ENCODE measurements around the gene NAV2. TPM values are rescaled to one million over a fixed set of nuclear protein-coding genes. Genes with fewer than 3 reads are reported as not detected.

NAV2 gene
- total RNA-seq, 1 donor, result 0.42 TPM

- Histone ChIP-seq H3K4me3 (ENCODE audit: low read length) (no peak overlapping the region), H3K9me3 (ENCODE audit: low read depth, low read length) (no peaks in the 10 kb centered on the region), H3K27me3 (ENCODE audit: insufficient read depth, low read length) (no peaks in the 10 kb centered on the region), H3K4me1 (ENCODE audit: insufficient read depth, low read length) (no peaks in the 10 kb centered on the region)
These were observed 249.6 kb downstream of the NAV2 start for GRCh38 chr11:19962053-19962800.

DNA sequence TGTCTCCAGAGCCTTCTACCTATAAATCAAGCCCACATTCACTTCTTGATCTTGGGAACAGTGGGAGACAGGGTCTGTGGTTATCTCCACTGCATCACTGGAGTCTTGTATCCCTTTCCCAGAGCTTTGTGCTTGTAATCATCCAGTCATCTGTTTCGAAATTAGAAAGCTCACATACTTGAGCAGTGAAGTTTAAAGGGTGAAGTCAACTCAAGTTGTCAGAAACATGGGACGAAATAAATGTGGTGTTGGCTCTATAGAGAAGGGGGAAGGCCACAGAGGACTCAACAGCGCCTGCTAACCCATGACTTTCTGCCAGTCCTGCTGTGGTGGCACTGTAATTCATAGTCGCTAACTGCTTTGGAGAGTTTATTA lies 250.2 kb downstream of the NAV2 start:
- Histone ChIP-seq H3K4me1 (ENCODE audit: insufficient read depth, low read length) (no peaks in the 10 kb centered on the region), H3K9me3 (ENCODE audit: low read depth, low read length) (no peaks in the 10 kb centered on the region), H3K4me3 (ENCODE audit: low read length) (no peak overlapping the region)

GRCh38 chr11:19963697-19964387 lies 251.2 kb downstream of the NAV2 start:
- no peaks in the 10 kb centered on the region for H3K9me3 ChIP-seq (ENCODE audit: low read depth, low read length)
- H3K27me3 ChIP-seq (ENCODE audit: insufficient read depth, low read length), result no peaks in the 10 kb centered on the region
- no peak overlapping the region for H3K4me3 ChIP-seq (ENCODE audit: low read length)
- H3K4me1 ChIP-seq (ENCODE audit: insufficient read depth, low read length), result no peaks in the 10 kb centered on the region

More for the DNA sequence above, 250.2 kb downstream of the NAV2 start:
- H3K27me3 ChIP-seq (ENCODE audit: insufficient read depth, low read length), result no peaks in the 10 kb centered on the region

- no peaks in the 10 kb centered on the region for H3K9me3 ChIP-seq (ENCODE audit: low read depth, low read length)
- H3K27me3 ChIP-seq (ENCODE audit: insufficient read depth, low read length), result no peaks in the 10 kb centered on the region
- H3K4me1 ChIP-seq (ENCODE audit: insufficient read depth, low read length), result no peaks in the 10 kb centered on the region
- no peak overlapping the region for H3K4me3 ChIP-seq (ENCODE audit: low read length)
These were observed 253.8 kb downstream of the NAV2 start for GRCh38 chr11:19966441-19966840.

DNA sequence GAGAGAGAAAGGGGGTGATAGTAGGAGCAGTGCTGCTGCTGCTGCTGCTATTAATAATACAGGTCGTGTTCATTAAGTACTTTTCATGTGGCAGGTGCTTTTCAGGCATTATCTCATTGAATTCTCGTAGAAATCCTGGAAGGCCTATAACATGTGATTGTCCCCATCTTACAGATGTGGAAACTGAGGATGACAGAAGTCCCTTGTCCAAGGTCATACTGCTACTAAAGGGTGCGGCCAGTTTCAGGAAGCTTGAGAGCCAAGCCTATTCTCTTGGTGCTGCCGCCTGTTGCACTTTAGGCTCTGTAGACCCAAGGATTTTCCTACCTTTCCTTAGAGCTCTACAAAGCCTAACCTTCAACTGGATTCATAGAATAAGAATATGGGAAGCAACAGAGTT lies 254.3 kb downstream of the NAV2 start:
- Histone ChIP-seq H3K4me3 (ENCODE audit: low read length) (no peak overlapping the region), H3K9me3 (ENCODE audit: low read depth, low read length) (no peaks in the 10 kb centered on the region), H3K27me3 (ENCODE audit: insufficient read depth, low read length) (no peaks in the 10 kb centered on the region), H3K4me1 (ENCODE audit: insufficient read depth, low read length) (no peaks in the 10 kb centered on the region)

DNA sequence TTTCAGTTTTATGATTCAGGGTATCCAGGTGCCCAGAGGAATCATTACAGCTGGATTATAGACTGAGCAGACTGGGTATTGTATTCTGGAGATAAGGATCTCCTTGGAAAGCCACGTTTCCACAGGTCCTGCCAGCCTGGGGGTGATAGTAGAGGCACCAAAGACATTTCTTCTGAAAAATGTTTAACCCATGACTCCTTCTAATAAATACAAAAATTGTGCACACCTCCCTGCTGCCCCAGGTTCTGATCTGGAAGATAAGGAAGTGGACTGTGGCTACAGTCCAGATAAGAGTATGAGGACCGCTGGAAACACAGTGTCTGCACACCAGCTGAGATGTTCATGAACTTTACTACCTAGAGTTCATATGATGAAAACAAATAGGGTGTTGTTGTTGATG lies 255.2 kb downstream of the NAV2 start:
- Histone ChIP-seq H3K9me3 (ENCODE audit: low read depth, low read length) (no peaks in the 10 kb centered on the region), H3K4me1 (ENCODE audit: insufficient read depth, low read length) (no peaks in the 10 kb centered on the region), H3K27me3 (ENCODE audit: insufficient read depth, low read length) (no peaks in the 10 kb centered on the region), H3K4me3 (ENCODE audit: low read length) (no peak overlapping the region)

DNA sequence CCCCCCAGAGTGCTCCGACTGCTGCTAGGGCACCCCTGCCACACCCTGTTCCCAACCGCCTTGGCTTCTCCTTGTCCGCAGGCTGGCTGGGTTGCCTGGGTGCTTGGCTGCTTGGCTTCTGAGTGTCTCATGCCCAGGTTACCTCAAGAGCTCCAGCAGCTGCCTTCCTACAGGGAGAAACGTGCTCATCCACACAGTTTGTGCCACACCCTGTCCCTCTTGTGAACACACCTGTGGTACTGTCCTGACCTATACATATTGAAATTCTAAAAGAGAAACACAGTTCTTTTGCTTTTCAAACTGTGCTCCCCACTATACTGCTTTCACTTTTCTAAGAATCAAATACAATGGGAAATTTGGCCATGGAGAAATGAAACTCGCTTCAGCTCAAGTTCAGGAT lies 256.2 kb downstream of the NAV2 start:
- no peaks in the 10 kb centered on the region for H3K4me1 ChIP-seq (ENCODE audit: insufficient read depth, low read length)
- H3K9me3 ChIP-seq (ENCODE audit: low read depth, low read length), result no peaks in the 10 kb centered on the region
- no peaks in the 10 kb centered on the region for H3K27me3 ChIP-seq (ENCODE audit: insufficient read depth, low read length)
- H3K4me3 ChIP-seq (ENCODE audit: low read length), result no peak overlapping the region

- Histone ChIP-seq H3K27me3 (ENCODE audit: insufficient read depth, low read length) (no peaks in the 10 kb centered on the region), H3K4me3 (ENCODE audit: low read length) (no peak overlapping the region), H3K9me3 (ENCODE audit: low read depth, low read length) (no peaks in the 10 kb centered on the region), H3K4me1 (ENCODE audit: insufficient read depth, low read length) (no peaks in the 10 kb centered on the region)
These were observed 258.3 kb downstream of the NAV2 start for GRCh38 chr11:19970944-19971343.

DNA sequence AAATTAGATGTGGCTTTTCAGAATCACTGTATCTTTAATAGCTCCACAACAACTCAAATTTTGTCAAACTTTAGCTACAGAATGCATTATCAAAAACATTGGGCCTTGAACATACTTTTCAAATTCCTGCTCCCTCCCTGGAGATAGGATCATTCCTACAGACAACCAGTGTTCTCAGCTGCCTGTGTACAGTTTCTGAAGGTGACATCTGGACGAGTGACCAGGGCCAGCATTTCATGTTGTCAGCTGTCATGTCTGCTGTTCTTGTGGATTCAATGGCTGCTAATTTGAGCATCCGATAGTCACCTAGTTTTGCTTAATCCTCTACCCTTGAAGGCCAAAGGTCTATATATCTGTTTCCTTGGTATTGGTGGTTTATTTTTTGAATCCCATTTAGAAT lies 259.5 kb downstream of the NAV2 start:
- Histone ChIP-seq H3K4me3 (ENCODE audit: low read length) (no peak overlapping the region), H3K9me3 (ENCODE audit: low read depth, low read length) (no peaks in the 10 kb centered on the region), H3K27me3 (ENCODE audit: insufficient read depth, low read length) (no peaks in the 10 kb centered on the region), H3K4me1 (ENCODE audit: insufficient read depth, low read length) (no peaks in the 10 kb centered on the region)

- Histone ChIP-seq H3K4me1 (ENCODE audit: insufficient read depth, low read length) (no peaks in the 10 kb centered on the region), H3K4me3 (ENCODE audit: low read length) (no peak overlapping the region), H3K9me3 (ENCODE audit: low read depth, low read length) (no peaks in the 10 kb centered on the region), H3K27me3 (ENCODE audit: insufficient read depth, low read length) (no peaks in the 10 kb centered on the region)
These were observed 260.0 kb downstream of the NAV2 start for GRCh38 chr11:19972651-19973050.

- H3K4me1 ChIP-seq (ENCODE audit: insufficient read depth, low read length), result no peaks in the 10 kb centered on the region
- no peaks in the 10 kb centered on the region for H3K9me3 ChIP-seq (ENCODE audit: low read depth, low read length)
- no peaks in the 10 kb centered on the region for H3K27me3 ChIP-seq (ENCODE audit: insufficient read depth, low read length)
- H3K4me3 ChIP-seq (ENCODE audit: low read length), result no peak overlapping the region
These were observed 260.5 kb downstream of the NAV2 start for GRCh38 chr11:19973136-19973635.

DNA sequence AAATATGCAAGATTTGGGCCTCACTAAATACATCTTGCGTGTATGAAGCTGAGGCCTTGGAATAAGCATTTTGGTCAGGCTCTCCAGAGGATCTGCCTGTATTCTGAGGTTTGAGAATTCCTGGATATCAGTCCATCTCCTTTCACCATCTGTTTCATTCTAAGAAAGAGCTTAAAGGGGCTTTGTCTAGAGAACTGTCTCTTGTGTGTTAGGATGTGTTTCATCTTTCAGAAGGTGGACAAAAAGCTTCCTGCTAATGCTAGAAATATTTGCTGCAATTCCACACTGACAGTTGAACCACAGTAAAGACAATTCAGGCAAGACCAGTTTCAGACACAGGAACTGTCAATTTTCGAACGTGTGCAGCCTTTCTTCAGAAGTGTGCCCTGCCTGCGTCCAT lies 262.2 kb downstream of the NAV2 start:
- no peaks in the 10 kb centered on the region for H3K27me3 ChIP-seq (ENCODE audit: insufficient read depth, low read length)
- no peak overlapping the region for H3K4me3 ChIP-seq (ENCODE audit: low read length)
- no peaks in the 10 kb centered on the region for H3K9me3 ChIP-seq (ENCODE audit: low read depth, low read length)
- no peaks in the 10 kb centered on the region for H3K4me1 ChIP-seq (ENCODE audit: insufficient read depth, low read length)

DNA sequence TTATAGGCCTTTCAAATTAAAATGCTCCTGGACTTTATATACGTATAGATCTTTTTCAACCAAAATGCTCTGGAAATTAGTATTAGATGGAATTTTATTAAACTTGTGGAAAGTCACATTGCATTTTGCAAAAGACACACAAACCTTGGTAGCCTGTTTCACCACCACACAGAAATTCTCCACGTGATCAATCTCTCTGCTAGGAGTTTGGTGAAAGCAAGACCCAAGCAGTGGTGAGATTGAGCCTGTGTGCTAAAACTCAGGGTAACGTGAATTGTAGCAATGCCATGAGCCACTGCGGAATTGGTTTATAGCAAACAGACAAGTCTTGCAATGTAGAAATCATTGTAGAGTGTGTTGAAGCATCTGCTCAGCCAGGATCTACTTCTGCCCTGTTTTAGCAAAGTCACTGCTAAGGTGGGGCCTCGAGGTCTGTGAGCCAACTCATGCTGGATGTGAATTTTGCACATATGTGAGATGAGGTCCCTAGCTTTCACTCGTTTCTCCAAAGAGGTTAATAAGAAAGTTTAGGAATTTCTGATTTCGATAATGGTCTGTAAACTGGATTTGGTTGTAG lies 262.9 kb downstream of the NAV2 start:
- no peaks in the 10 kb centered on the region for H3K4me1 ChIP-seq (ENCODE audit: insufficient read depth, low read length)
- H3K27me3 ChIP-seq (ENCODE audit: insufficient read depth, low read length), result no peaks in the 10 kb centered on the region
- no peak overlapping the region for H3K4me3 ChIP-seq (ENCODE audit: low read length)
- no peaks in the 10 kb centered on the region for H3K9me3 ChIP-seq (ENCODE audit: low read depth, low read length)

DNA sequence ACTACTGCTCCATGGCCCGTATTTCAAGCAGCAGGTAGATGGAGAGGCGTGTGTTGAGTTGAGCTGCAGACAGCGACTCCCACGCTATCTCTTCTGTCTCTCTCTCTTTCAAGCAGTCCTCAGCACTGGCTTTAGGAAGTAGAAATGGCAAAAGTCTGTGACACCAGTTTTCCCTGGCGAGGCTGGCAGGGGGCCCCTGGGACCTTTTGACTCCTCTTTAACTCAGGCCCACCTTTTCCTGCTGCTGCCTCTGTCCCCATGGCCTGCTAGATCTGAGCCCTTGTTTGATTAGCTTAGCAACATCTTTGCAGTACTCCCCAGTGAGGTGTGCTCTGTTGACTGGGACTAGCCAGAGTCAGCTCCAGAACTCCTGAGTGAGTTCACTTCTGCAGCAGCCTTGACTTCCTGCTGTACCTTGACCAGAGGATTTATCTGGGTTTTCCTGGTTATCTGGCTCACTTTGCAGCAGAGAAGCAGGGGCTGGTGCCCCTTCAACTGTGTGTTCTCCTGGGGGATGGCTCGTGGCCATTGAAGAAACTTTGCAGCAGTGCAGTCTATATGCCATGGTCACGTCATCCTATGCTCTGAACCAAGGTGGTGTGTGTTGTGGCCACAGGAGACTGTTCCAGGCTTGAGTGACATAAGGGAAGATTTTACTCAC lies 263.8 kb downstream of the NAV2 start:
- H3K4me1 ChIP-seq (ENCODE audit: insufficient read depth, low read length), result no peaks in the 10 kb centered on the region
- no peaks in the 10 kb centered on the region for H3K9me3 ChIP-seq (ENCODE audit: low read depth, low read length)
- H3K27me3 ChIP-seq (ENCODE audit: insufficient read depth, low read length), result no peaks in the 10 kb centered on the region
- no peak overlapping the region for H3K4me3 ChIP-seq (ENCODE audit: low read length)

DNA sequence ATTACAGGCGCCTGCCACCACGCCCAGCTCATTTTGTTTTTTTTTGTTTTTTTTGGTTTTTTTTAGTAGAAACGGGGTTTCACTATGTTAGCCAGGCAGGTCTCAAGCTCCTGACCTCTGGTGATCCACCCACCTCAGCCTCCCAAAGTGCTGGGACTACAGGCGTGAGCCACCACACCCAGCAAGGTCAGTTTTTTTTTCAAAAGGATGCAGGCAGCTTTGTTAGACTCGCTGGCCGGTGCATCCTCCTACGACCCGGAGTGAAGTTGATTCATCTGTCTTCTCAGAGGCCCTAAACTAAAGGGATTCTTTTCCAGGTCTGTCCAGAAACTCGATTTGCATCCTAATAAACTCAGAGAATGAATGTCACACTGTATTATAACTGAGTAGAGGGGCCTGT lies 265.3 kb downstream of the NAV2 start:
- Histone ChIP-seq H3K9me3 (ENCODE audit: low read depth, low read length) (no peaks in the 10 kb centered on the region), H3K4me1 (ENCODE audit: insufficient read depth, low read length) (no peaks in the 10 kb centered on the region), H3K27me3 (ENCODE audit: insufficient read depth, low read length) (no peaks in the 10 kb centered on the region), H3K4me3 (ENCODE audit: low read length) (no peak overlapping the region)

All from mononuclear cell (primary cell).